Ishikawa (cell line): ENCODE results near the gene BCR.

Source experiments
- CEBPB ChIP-seq: IDR thresholded peaks from 2 replicates; pipeline ENCODE4 v1.6.1; 2012
- CREB1 ChIP-seq: IDR thresholded peaks from 2 replicates; pipeline ENCODE4 v1.6.1; 2012; ENCODE audit warnings: low read depth
- EGR1 ChIP-seq: IDR thresholded peaks from 2 replicates; pipeline ENCODE4 v1.6.1; 2012
- EP300 ChIP-seq: IDR thresholded peaks from 2 replicates; pipeline ENCODE4 v1.6.1; 2012; ENCODE audit warnings: borderline replicate concordance
- NFIC ChIP-seq: IDR thresholded peaks from 2 replicates; pipeline ENCODE4 v1.6.1; 2012
- REST ChIP-seq: IDR thresholded peaks from 2 replicates; pipeline ENCODE4 v1.6.1; 2012; ENCODE audit warnings: low read depth, mild to moderate bottlenecking
- TAF1 ChIP-seq: IDR thresholded peaks from 2 replicates; pipeline ENCODE4 v1.6.1; 2012; ENCODE audit warnings: low read depth, mild to moderate bottlenecking
- ZBTB7A ChIP-seq: IDR thresholded peaks from 2 replicates; pipeline ENCODE4 v1.6.1; 2012; ENCODE audit warnings: low read depth
- TF ChIP-seq, protein P1 (sequence below): IDR thresholded peaks from 2 replicates; pipeline ENCODE4 v1.6.1; 2012

GRCh38 chr22:23228503-23228902, 48.2 kb downstream of the BCR start:
- TF ChIP-seq, protein P1, sequence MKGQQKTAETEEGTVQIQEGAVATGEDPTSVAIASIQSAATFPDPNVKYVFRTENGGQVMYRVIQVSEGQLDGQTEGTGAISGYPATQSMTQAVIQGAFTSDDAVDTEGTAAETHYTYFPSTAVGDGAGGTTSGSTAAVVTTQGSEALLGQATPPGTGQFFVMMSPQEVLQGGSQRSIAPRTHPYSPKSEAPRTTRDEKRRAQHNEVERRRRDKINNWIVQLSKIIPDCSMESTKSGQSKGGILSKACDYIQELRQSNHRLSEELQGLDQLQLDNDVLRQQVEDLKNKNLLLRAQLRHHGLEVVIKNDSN = no peak
- TF ChIP-seq CEBPB = no peak
- no peak for TF ChIP-seq NFIC
- no peak for TF ChIP-seq CREB1
- no peak for TF ChIP-seq EP300
- no peak for TF ChIP-seq ZBTB7A
- TF ChIP-seq TAF1 = no peak
- TF ChIP-seq REST = no peak
- TF ChIP-seq EGR1 = no peak
